PFSK-1 (cell line): ENCODE measurements around the gene DPY19L3.

ENCODE experiments used
- POLR2AphosphoS5 ChIP-seq: IDR thresholded peaks from 2 replicates; pipeline ENCODE4 v1.6.1; 2012; ENCODE audit warnings: low read depth, mild to moderate bottlenecking, control low read depth, low read length, moderate library complexity
- SIN3A ChIP-seq: IDR thresholded peaks from 2 replicates; pipeline ENCODE4 v1.6.1; 2012; ENCODE audit warnings: mild to moderate bottlenecking, low read length, moderate library complexity, borderline replicate concordance; ENCODE audit not compliant: insufficient read depth
- TAF1 ChIP-seq: IDR thresholded peaks from 2 replicates; pipeline ENCODE4 v1.6.1; 2012; ENCODE audit warnings: low read length, control low read depth, borderline replicate concordance; ENCODE audit not compliant: insufficient read depth
- TF ChIP-seq, protein P1 (sequence below), 2 experiments: IDR thresholded peaks; 2 replicates each; pipeline versions ENCODE4 v1.6.1 to v1.8.0; 2011 to 2012; ENCODE audit warnings: low read depth in 2 of 2, low read length in 2 of 2, control low read depth in 1 of 2, inconsistent platforms in 1 of 2, mild to moderate bottlenecking in 1 of 2, moderate library complexity in 1 of 2; ENCODE audit not compliant: insufficient read depth in 1 of 2

DNA sequence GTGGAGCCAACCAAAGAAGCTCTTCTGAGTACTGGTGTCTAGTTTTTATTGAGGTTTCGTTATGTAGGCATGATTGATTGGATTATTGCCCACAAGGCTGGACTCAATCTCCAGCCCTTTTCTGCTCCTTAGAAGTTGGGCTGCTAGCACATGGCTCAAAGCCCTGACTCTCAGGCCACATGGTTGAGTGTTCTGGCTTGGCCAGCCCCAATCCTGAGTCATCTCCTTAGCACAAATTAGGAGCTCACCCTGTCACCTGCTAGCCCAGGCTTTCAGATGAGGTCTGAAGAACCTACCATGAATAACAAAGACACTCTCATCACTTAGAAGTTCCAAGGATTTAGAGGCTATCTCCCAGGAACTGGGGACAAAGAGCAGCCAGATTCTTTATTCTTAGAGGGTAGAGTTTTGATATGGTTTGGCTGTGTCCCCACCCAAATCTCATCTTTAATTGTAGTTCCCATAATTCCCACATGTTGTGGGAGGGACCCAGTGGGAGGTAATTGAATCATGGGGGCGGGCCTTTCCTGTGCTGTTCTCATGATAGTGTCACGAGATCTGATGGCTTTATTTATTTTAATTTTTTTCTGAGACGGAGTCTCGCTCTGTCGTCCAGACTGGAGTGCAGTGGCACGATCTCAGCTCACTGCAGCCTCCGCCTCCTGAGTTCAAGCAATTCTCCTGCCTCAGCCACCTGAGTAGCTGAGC, 11.3 kb downstream of the DPY19L3 start:
- no peak for TF ChIP-seq POLR2AphosphoS5
- no peak for TF ChIP-seq SIN3A
- TF ChIP-seq, protein P1, sequence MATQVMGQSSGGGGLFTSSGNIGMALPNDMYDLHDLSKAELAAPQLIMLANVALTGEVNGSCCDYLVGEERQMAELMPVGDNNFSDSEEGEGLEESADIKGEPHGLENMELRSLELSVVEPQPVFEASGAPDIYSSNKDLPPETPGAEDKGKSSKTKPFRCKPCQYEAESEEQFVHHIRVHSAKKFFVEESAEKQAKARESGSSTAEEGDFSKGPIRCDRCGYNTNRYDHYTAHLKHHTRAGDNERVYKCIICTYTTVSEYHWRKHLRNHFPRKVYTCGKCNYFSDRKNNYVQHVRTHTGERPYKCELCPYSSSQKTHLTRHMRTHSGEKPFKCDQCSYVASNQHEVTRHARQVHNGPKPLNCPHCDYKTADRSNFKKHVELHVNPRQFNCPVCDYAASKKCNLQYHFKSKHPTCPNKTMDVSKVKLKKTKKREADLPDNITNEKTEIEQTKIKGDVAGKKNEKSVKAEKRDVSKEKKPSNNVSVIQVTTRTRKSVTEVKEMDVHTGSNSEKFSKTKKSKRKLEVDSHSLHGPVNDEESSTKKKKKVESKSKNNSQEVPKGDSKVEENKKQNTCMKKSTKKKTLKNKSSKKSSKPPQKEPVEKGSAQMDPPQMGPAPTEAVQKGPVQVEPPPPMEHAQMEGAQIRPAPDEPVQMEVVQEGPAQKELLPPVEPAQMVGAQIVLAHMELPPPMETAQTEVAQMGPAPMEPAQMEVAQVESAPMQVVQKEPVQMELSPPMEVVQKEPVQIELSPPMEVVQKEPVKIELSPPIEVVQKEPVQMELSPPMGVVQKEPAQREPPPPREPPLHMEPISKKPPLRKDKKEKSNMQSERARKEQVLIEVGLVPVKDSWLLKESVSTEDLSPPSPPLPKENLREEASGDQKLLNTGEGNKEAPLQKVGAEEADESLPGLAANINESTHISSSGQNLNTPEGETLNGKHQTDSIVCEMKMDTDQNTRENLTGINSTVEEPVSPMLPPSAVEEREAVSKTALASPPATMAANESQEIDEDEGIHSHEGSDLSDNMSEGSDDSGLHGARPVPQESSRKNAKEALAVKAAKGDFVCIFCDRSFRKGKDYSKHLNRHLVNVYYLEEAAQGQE (IDR thresholded peaks at IDR 0.05; ENCODE audit: insufficient read depth in 1 of 2, low read depth in 2 of 2, low read length in 2 of 2), result no peak
- no peak for TF ChIP-seq TAF1
